H1 (cell line): Measurements from ENCODE around the gene NFIA. TPM values are rescaled to one million over a fixed set of nuclear protein-coding genes. Genes with fewer than 3 reads are reported as not detected.

ENCODE experiments used
- CTBP2 ChIP-seq: IDR thresholded peaks from 2 replicates; pipeline ENCODE4 v1.7.0; 2011; ENCODE audit warnings: borderline replicate concordance, mild to moderate bottlenecking, moderate library complexity, mixed read lengths, low read length; ENCODE audit not compliant: insufficient read depth, insufficient read length
- EZH2 ChIP-seq: fragments of 200-600 bp; sonication (generic); IDR thresholded peaks from 2 replicates; pipeline ENCODE4 v1.7.1; 2012; ENCODE audit warnings: low read depth, mild to moderate bottlenecking, moderate library complexity, low read length, inconsistent platforms; ENCODE audit not compliant: severe bottlenecking
- GTF2F1 ChIP-seq: IDR thresholded peaks from 2 replicates; pipeline ENCODE4 v1.6.1; 2012; ENCODE audit warnings: low read depth, low read length, improper control_type of control experiment, borderline replicate concordance
- KDM4A ChIP-seq: IDR thresholded peaks from one replicate; pipeline ENCODE4 v1.7.1; 2012; ENCODE audit warnings: low read depth, mild to moderate bottlenecking, moderate library complexity, low read length, inconsistent platforms; ENCODE audit not compliant: severe bottlenecking
- MAFK ChIP-seq: IDR thresholded peaks from 2 replicates; pipeline ENCODE4 v1.6.1; 2012; ENCODE audit warnings: low read depth, mild to moderate bottlenecking, improper control_type of control experiment, low read length
- PHF8 ChIP-seq: fragments of 200-600 bp; sonication (generic); conservative IDR thresholded peaks from 2 replicates; pipeline ENCODE4 v1.7.1; 2012; ENCODE audit warnings: low read depth, mild to moderate bottlenecking, inconsistent platforms, low read length, moderate library complexity
- SIRT6 ChIP-seq: IDR thresholded peaks from one replicate; pipeline ENCODE4 v1.7.1; 2012; ENCODE audit warnings: low read length, inconsistent platforms
- SP4 ChIP-seq: IDR thresholded peaks from 2 replicates; pipeline ENCODE4 v1.6.1; 2012; ENCODE audit warnings: low read length, inconsistent platforms
- SUZ12 ChIP-seq: fragments of 200-600 bp; sonication (generic); IDR thresholded peaks from 2 replicates; pipeline ENCODE4 v1.6.1; 2012; ENCODE audit warnings: mild to moderate bottlenecking, inconsistent platforms, low read length, moderate library complexity, mixed read lengths
- ZNF274 ChIP-seq: IDR thresholded peaks from 2 replicates; pipeline ENCODE4 v1.7.0; 2012; ENCODE audit warnings: low read length, borderline replicate concordance; ENCODE audit errors: extremely low read depth
- polyA plus RNA-seq, 7 experiments: library from polyadenylated mRNA; depleted of rRNA in 3 of 7; stranded (reverse) in 5 of 7; unstranded in 2 of 7; fragments of >200 nt in 5 of 7; fragments of 200-250 nt in 2 of 7; gene quantifications; 1 replicate in 5 of 7; 2 replicates in 1 of 7; 4 replicates in 1 of 7; pipeline versions ENCODE4 v1.2.1 to v1.2.3, GENCODE V29; 2011 to 2013; ENCODE audit warnings: missing spikeins in 2 of 7, mixed read lengths in 2 of 7
- total RNA-seq: library from RNA; stranded (reverse); fragmentation: NEBNext Ultra II Directional; extraction: Animal tissue kit (Norgen Biotek cat#: 25700); gene quantifications from 2 replicates; pipeline ENCODE4 v1.2.1, GENCODE V29; 2021
- TF ChIP-seq, protein P1 (sequence below): IDR thresholded peaks from 2 replicates; pipeline ENCODE4 v1.6.1; 2012; ENCODE audit warnings: low read length, inconsistent platforms
- TF ChIP-seq, protein P2 (sequence below): IDR thresholded peaks from 2 replicates; pipeline ENCODE4 v1.6.1; 2012; ENCODE audit warnings: inconsistent platforms

Gene NFIA
- total and polyA plus RNA-seq, 2 of the 8 experiments (the other 6 are each of a cell fraction or from before 2014, with no cell fraction given), result 1.8 to 2.3 TPM

DNA sequence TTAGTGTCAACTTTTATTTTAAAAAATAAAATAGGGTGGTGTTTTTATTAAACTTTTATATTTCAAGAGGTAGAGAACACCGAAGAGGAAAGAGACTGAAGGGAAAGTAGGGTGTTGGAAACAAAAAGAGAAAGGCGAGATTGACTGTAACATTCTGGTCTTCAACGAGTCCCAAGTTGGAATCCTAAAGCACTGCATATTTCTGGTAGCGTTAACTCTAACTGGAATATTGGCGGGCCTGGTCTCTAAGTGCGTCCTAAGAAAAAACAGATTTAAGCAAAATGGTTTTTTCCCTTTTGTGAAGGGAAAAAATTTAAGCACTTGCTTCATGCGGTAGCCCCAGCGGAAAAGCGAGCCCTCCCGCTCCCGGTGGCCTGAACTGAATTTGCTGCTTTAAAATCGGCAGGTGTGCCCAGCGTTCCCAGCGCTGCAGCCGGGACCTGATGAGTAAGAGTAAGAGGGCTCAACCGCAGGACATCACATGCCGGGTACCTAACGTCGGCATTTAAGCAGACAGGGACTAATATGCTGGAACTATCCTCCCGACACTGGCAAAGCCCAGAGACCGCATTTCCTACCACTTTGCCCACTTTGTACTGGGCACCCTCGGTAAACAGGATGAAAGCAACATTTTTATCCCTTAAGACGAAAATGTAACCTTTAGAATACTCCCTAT lies 30.5 kb upstream of the NFIA start (continued):
- TF ChIP-seq ZNF274, result no peak
- TF ChIP-seq SUZ12, result peak; percentile 71; the same call in 1 of the 2 replicates
- TF ChIP-seq, protein P1, sequence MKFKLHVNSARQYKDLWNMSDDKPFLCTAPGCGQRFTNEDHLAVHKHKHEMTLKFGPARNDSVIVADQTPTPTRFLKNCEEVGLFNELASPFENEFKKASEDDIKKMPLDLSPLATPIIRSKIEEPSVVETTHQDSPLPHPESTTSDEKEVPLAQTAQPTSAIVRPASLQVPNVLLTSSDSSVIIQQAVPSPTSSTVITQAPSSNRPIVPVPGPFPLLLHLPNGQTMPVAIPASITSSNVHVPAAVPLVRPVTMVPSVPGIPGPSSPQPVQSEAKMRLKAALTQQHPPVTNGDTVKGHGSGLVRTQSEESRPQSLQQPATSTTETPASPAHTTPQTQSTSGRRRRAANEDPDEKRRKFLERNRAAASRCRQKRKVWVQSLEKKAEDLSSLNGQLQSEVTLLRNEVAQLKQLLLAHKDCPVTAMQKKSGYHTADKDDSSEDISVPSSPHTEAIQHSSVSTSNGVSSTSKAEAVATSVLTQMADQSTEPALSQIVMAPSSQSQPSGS, result no peak
- TF ChIP-seq SIRT6, result no peak
- TF ChIP-seq, protein P2, sequence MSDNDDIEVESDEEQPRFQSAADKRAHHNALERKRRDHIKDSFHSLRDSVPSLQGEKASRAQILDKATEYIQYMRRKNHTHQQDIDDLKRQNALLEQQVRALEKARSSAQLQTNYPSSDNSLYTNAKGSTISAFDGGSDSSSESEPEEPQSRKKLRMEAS, result 0 out of 2 replicates have a peak, but pooled peaks have one; percentile 37
- no peak for TF ChIP-seq GTF2F1
- peak; percentile 79 for TF ChIP-seq CTBP2
- peak; percentile 81 for TF ChIP-seq EZH2
- no peak for TF ChIP-seq KDM4A
- TF ChIP-seq PHF8, result no peak
- no peak for TF ChIP-seq SP4
- TF ChIP-seq MAFK, result no peak
